Gastrocnemius medialis (tissue), 4 donors: Measurements from ENCODE around the gene SUMF1. TPM values are rescaled to one million over a fixed set of nuclear protein-coding genes. Genes with fewer than 3 reads are reported as not detected.
A peak's percentile ranks its signal among the peaks of the same experiment; 100 is the strongest.

Experiments used
- ATAC-seq, 2 donors: fragments of 150-250 bp; one replicate each; pipeline ENCODE4 v1.9.1; 2016
- DNase-seq, 2 donors: peaks; one replicate each; pipeline ENCODE4 v3.0.0-alpha.2; 2019
- H3K27ac ChIP-seq, 4 donors: fragments of 200-600 bp; sonication (generic); 1 replicate in 1 of 4; 2 replicates in 3 of 4; pipeline ENCODE4 v1.5.1; 2016 to 2018; ENCODE audit warnings: mild to moderate bottlenecking in 2 of 4, moderate library complexity in 1 of 4
- H3K27me3 ChIP-seq, 3 donors: fragments of 200-600 bp; sonication (generic) in 2 of 3; 1 replicate in 1 of 3; 2 replicates in 2 of 3; pipeline versions ENCODE4 v1.5.1 to v1.6.0; 2016 to 2019; ENCODE audit warnings: mild to moderate bottlenecking in 1 of 3, moderate library complexity in 1 of 3
- H3K36me3 ChIP-seq, 2 donors: fragments of 200-600 bp; sonication (generic) in 1 of 2; one replicate each; pipeline ENCODE4 v1.5.1; 2017 to 2018
- H3K4me1 ChIP-seq, 2 donors: fragments of 200-600 bp; sonication (generic) in 1 of 2; one replicate each; pipeline ENCODE4 v1.5.1; 2016 to 2017; ENCODE audit warnings: mild to moderate bottlenecking in 2 of 2
- H3K4me3 ChIP-seq, 4 donors: fragments of 200-600 bp; sonication (generic) in 3 of 4; 1 replicate in 1 of 4; 2 replicates in 3 of 4; pipeline ENCODE4 v1.5.1; 2016 to 2019; ENCODE audit warnings: mild to moderate bottlenecking in 2 of 4
- H3K9me3 ChIP-seq, 3 donors: fragments of 200-600 bp; sonication (generic) in 2 of 3; 1 replicate in 1 of 3; 2 replicates in 2 of 3; pipeline ENCODE4 v1.5.1; 2016 to 2019
- POLR2A ChIP-seq, 2 donors: fragments of 450-650 bp; IDR thresholded peaks; one replicate each; pipeline ENCODE4 v1.6.1; 2017; ENCODE audit warnings: antibody characterized with exemption in 2 of 2, mild to moderate bottlenecking in 2 of 2, moderate library complexity in 2 of 2
- in situ Hi-C, 4 donors: fragments of 200-750 bp; cut with MboI; loops; one replicate each; pipeline versions ENCODE4 v1.15.0 to v1.8.0; 2017; ENCODE audit warnings: low sequenced_read_pairs in 4 of 4
- intact Hi-C: fragments of 100-400 bp; cut with DNase I; formaldehyde crosslinking; loops from one replicate; pipeline ENCODE4 v1.15.1; 2023; ENCODE audit warnings: low total_unique reads
- total RNA-seq, 4 donors: library from RNA; depleted of rRNA; stranded (reverse); fragments of >200 nt; gene quantifications; one replicate each; pipeline versions ENCODE4 v1.1.0 to v1.2.3, GENCODE V29; 2016
- TF ChIP-seq, protein P1 (sequence below), 5 experiments: fragments of 450-650 bp in 3 of 5; fragments of 200-600 bp in 2 of 5; sonication (generic) in 2 of 5; IDR thresholded peaks in 4 of 5; conservative IDR thresholded peaks in 1 of 5; 1 replicate in 4 of 5; 2 replicates in 1 of 5; pipeline ENCODE4 v1.5.1; 2016 to 2019; ENCODE audit warnings: antibody characterized with exemption in 5 of 5, mild to moderate bottlenecking in 3 of 5, moderate library complexity in 3 of 5

SUMF1 gene
- total RNA-seq, 4 donors from 2014 or later, result 4.4 to 9.4 (median 7.6) TPM

DNA sequence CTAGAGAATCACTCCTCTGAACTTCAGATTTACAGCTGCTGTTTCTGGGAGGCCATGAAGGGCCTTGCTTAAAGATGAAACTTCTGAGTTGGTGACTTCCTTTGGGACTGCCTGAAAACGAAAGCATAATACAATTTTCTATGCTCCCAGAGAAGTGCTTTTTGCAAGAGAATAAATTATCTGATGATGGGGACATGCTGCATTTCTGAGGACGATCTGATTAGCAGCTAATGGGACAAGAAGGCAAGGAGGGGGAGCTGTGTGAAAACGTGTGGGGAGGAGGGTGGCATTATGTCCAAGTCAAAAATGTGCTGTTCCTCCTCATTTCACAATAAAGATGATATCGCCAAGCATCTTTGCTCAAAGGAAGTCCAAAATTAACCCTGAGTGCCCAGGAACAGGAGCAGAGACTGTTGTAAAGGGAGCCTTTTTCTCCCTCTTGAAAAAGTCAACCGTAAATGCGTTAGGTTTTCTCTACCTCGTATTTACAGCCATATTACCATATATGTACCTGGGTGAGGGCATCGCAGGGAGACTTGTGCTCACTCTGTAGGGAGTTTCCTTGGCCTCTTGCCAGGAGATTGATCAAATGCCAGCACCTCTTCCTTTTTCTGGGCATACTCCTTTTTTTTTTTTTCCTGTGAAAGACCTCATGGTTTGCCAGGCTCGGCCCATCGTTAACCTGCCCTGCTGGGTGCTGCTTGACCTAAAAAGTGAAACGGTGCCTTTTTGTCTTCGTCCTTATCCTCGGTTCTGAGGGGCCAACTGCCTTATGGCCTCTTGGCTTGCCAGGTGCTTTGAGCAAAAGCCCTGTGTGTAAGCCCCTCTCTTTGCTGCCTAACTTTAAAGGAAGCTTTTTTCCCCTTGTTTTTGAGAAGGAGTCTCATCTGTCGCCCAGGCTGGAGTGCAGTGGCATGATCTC is 37.5 kb upstream of the SUMF1 start:
- Histone ChIP-seq H3K36me3 (no peaks in the 10 kb centered on the region), H3K4me3 (peak overlapping the region in 3 of 4 donors; percentile 10 to 27 (median 14)), H3K4me1 (no peaks in the 10 kb centered on the region), H3K9me3 (no peaks in the 10 kb centered on the region), H3K27me3 (no peaks in the 10 kb centered on the region), H3K27ac (peak overlapping the region; percentile 11 to 56 (median 44))
- in situ Hi-C loops, result no loop called here
- DNase-seq (no peak), ATAC-seq (no peak)
- intact Hi-C loops, result no loop called here
- TF ChIP-seq, protein P1, sequence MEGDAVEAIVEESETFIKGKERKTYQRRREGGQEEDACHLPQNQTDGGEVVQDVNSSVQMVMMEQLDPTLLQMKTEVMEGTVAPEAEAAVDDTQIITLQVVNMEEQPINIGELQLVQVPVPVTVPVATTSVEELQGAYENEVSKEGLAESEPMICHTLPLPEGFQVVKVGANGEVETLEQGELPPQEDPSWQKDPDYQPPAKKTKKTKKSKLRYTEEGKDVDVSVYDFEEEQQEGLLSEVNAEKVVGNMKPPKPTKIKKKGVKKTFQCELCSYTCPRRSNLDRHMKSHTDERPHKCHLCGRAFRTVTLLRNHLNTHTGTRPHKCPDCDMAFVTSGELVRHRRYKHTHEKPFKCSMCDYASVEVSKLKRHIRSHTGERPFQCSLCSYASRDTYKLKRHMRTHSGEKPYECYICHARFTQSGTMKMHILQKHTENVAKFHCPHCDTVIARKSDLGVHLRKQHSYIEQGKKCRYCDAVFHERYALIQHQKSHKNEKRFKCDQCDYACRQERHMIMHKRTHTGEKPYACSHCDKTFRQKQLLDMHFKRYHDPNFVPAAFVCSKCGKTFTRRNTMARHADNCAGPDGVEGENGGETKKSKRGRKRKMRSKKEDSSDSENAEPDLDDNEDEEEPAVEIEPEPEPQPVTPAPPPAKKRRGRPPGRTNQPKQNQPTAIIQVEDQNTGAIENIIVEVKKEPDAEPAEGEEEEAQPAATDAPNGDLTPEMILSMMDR (IDR thresholded peaks at IDR 0.05 in 4 of 5, conservative IDR thresholded peaks at IDR 0.05 in 1 of 5), result no peak
- no peak for TF ChIP-seq POLR2A (IDR thresholded peaks at IDR 0.05)

DNA sequence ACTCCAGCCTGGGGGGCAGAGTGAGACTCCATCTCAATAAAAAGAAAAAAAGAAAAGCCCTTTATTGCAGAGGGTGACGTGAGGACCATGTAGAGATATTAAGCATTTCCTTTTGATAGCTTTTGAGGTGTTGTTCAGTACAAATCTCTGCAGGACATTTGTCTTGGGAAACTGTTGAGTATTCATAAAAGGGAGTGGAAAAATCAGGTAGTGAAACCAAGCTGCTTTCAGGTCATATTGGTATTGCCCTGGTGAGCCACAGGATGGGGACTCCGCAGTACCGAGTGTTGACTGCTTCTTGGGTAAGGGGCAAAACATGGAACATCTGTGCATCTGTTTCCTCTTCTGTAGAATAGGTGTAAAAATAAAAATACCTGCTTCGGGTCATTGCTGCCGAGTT is 36.0 kb upstream of the SUMF1 start:
- intact Hi-C loops, result no loop called here

DNA sequence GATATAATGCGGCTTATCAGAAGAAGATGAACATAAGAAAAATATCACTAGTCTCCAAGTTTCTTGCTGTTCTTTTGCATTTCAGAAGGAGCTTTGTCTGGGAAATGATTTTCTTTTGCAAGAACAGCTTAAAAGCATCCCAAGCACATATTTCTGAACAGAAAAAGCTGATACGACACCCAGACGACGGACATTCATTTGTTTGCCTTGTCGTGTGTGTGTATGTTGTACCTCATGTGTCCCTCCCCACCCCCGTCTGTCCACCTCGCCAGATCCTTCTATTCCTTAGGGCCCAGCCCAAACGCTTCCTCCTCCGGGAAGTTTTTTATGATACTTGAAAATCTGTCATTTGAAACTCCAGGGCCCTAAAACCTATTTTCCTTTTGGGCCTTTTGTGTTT is 34.9 kb upstream of the SUMF1 start:
- H3K4me3 ChIP-seq, result no peak overlapping the region
- in situ Hi-C loops (no loop called here), intact Hi-C loops (no loop called here)
- TF ChIP-seq, protein P1 (IDR thresholded peaks at IDR 0.05 in 4 of 5, conservative IDR thresholded peaks at IDR 0.05 in 1 of 5), result no peak
- TF ChIP-seq POLR2A (IDR thresholded peaks at IDR 0.05), result no peak
- no peaks in the 10 kb centered on the region for H3K9me3 ChIP-seq
- ATAC-seq (no peak), DNase-seq (no peak)
- H3K4me1 ChIP-seq, result no peaks in the 10 kb centered on the region
- no peak overlapping the region for H3K27ac ChIP-seq
- no peaks in the 10 kb centered on the region for H3K36me3 ChIP-seq
- H3K27me3 ChIP-seq, result no peaks in the 10 kb centered on the region

More for the DNA sequence above, 36.0 kb upstream of the SUMF1 start:
- in situ Hi-C loops, result no loop called here
- no peaks in the 10 kb centered on the region for H3K9me3 ChIP-seq
- H3K4me1 ChIP-seq, result no peaks in the 10 kb centered on the region
- no peak overlapping the region for H3K4me3 ChIP-seq
- TF ChIP-seq, protein P1 (IDR thresholded peaks at IDR 0.05 in 4 of 5, conservative IDR thresholded peaks at IDR 0.05 in 1 of 5), result no peak
- TF ChIP-seq POLR2A (IDR thresholded peaks at IDR 0.05), result no peak
- no peaks in the 10 kb centered on the region for H3K36me3 ChIP-seq
- DNase-seq (no peak), ATAC-seq (no peak)
- H3K27ac ChIP-seq, result no peak overlapping the region
- H3K27me3 ChIP-seq, result no peaks in the 10 kb centered on the region

DNA sequence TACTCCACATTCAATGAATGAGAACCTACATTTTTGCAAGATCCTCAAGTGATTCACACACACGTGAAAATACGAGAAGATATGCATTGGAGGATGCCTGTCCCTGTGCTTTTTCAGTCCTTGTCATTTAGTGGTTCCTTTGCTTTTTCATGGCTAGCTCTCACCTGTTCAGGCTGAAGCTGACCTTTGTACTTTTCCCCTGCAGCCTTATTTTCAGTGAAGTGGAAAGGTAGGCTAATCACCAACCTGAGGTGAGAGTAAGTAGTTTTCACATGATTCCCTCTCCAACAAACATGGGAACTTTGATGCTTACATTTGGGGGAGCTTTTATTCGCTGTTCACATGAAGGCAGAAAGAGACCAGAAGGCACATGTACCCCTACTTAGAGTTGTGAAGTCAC is 34.4 kb upstream of the SUMF1 start:
- in situ Hi-C loops (no loop called here), intact Hi-C loops (no loop called here)
- H3K4me3 ChIP-seq, result no peak overlapping the region
- no peaks in the 10 kb centered on the region for H3K9me3 ChIP-seq
- no peak overlapping the region for H3K27ac ChIP-seq
- no peaks in the 10 kb centered on the region for H3K4me1 ChIP-seq
- no peak for ATAC-seq
- no peak for DNase-seq
- TF ChIP-seq POLR2A (IDR thresholded peaks at IDR 0.05), result no peak
- TF ChIP-seq, protein P1 (IDR thresholded peaks at IDR 0.05 in 4 of 5, conservative IDR thresholded peaks at IDR 0.05 in 1 of 5), result no peak
- no peaks in the 10 kb centered on the region for H3K27me3 ChIP-seq
- no peaks in the 10 kb centered on the region for H3K36me3 ChIP-seq
